HCT116 (cell line): Measurements from ENCODE around the gene CASP7. TPM values are rescaled to one million over a fixed set of nuclear protein-coding genes. Genes with fewer than 3 reads are reported as not detected.

Experiments
- ATAC-seq: fragments of 200-7000 bp; cut with Tn5 transposase; 2 replicates; pipeline ENCODE4 v1.9.1; 2020; ENCODE audit warnings: mild to moderate bottlenecking, moderate library complexity
- BruUV-seq: library from RNA; stranded (reverse); fragments of 400-500 nt; replicated peaks from 2 replicates; lab custom pipeline; 2021; lab: Mats Ljungman, UMichigan
- CTCF ChIA-PET: fragments of 300-600 bp; sonication (Branson Sonifier 250); formaldehyde crosslinking; loops from one replicate; lab custom pipeline; 2021; ENCODE audit warnings: antibody characterized with exemption; lab: Charles Lee
- POLR2A ChIA-PET: fragments of 300-600, 350-600 bp; sonication (Branson Sonifier 250); formaldehyde crosslinking; loops from one replicate; lab custom pipeline; 2021; ENCODE audit warnings: antibody characterized with exemption; lab: Charles Lee
- RAD21 ChIA-PET, 2 experiments: fragments of 300-600 bp; sonication (Branson Sonifier 250); formaldehyde crosslinking; loops; one replicate each; lab custom pipeline; 2023; ENCODE audit warnings: low total read pairs in 2 of 2; ENCODE audit not compliant: uncharacterized antibody in 2 of 2, unreplicated experiment in 2 of 2, low non-redundant PET in 1 of 2; lab: Charles Lee
- DNase-seq: peaks from one replicate; pipeline ENCODE4 v3.0.0-alpha.2; 2010; ENCODE audit warnings: low read depth, low spot score
- H2AFZ ChIP-seq: fragments of 200-600 bp; shearing (Covaris generic), sonication (generic); 2 replicates; pipeline ENCODE4 v1.6.1; 2017; ENCODE audit warnings: low read depth, mixed run types, mixed read lengths, antibody characterized with exemption, low read length; ENCODE audit not compliant: poor library complexity, severe bottlenecking
- H3K27ac ChIP-seq: 2 replicates; pipeline ENCODE4 v1.5.1; 2012; ENCODE audit warnings: low read depth, low read length
- H3K27me3 ChIP-seq: fragments of 200-600 bp; sonication (generic); 2 replicates; pipeline ENCODE4 v1.6.1; 2016; ENCODE audit warnings: mixed run types, low read length, mixed read lengths; ENCODE audit not compliant: insufficient read depth
- H3K36me3 ChIP-seq, 2 experiments: fragments of 200-500 bp in 1 of 2; fragments of 200-600 bp in 1 of 2; sonication (Bioruptor generic) in 1 of 2; sonication (generic) in 1 of 2; 2 replicates each; pipeline versions ENCODE4 v1.5.1 to v1.6.1; 2014 to 2016; ENCODE audit warnings: low read length in 2 of 2, inconsistent platforms in 1 of 2, mixed read lengths in 1 of 2, mixed run types in 1 of 2; ENCODE audit not compliant: insufficient read depth in 2 of 2, control insufficient read depth in 1 of 2
- H3K4me1 ChIP-seq, 2 experiments: fragments of 200-600 bp in 1 of 2; sonication (generic) in 1 of 2; 2 replicates each; pipeline versions ENCODE4 v1.5.1 to v1.6.1; 2012 to 2017; ENCODE audit warnings: low read length in 2 of 2, inconsistent platforms in 1 of 2, mild to moderate bottlenecking in 1 of 2, mixed read lengths in 1 of 2, mixed run types in 1 of 2, moderate library complexity in 1 of 2; ENCODE audit not compliant: insufficient read depth in 2 of 2, control insufficient read depth in 1 of 2
- H3K4me2 ChIP-seq: fragments of 200-600 bp; sonication (generic); 2 replicates; pipeline ENCODE4 v1.6.1; 2017; ENCODE audit warnings: mixed run types, low read length, mixed read lengths
- H3K4me3 ChIP-seq, 2 experiments: fragments of 200-600 bp in 1 of 2; sonication (generic) in 1 of 2; replicated peaks in 1 of 2; 2 replicates each; pipeline ENCODE4 v1.5.1; 2011 to 2016; ENCODE audit warnings: low read length in 2 of 2, control low read depth in 1 of 2, low read depth in 1 of 2, mild to moderate bottlenecking in 1 of 2, mixed read lengths in 1 of 2, mixed run types in 1 of 2
- H3K79me2 ChIP-seq: fragments of 200-600 bp; sonication (generic); 2 replicates; pipeline ENCODE4 v1.6.1; 2017; ENCODE audit warnings: mild to moderate bottlenecking, mixed run types, low read length, moderate library complexity, mixed read lengths; ENCODE audit not compliant: insufficient read depth
- H3K9ac ChIP-seq: fragments of 200-600 bp; sonication (generic); 2 replicates; pipeline ENCODE4 v1.6.1; 2016; ENCODE audit warnings: low read length, mixed read lengths
- H3K9me2 ChIP-seq: fragments of 200-600 bp; sonication (generic), shearing (Covaris generic); 2 replicates; pipeline ENCODE4 v1.6.1; 2017; ENCODE audit warnings: mixed run types, mild to moderate bottlenecking, moderate library complexity; ENCODE audit not compliant: insufficient read depth
- H3K9me3 ChIP-seq, 2 experiments: fragments of 200-500 bp in 1 of 2; fragments of 200-600 bp in 1 of 2; sonication (Bioruptor generic) in 1 of 2; sonication (generic) in 1 of 2; 2 replicates each; pipeline ENCODE4 v1.6.1; 2014 to 2017; ENCODE audit warnings: low read length in 2 of 2, mixed read lengths in 2 of 2, inconsistent platforms in 1 of 2, low read depth in 1 of 2, mild to moderate bottlenecking in 1 of 2, mixed run types in 1 of 2, moderate library complexity in 1 of 2; ENCODE audit not compliant: control insufficient read depth in 1 of 2, insufficient read depth in 1 of 2
- H4K20me1 ChIP-seq: fragments of 200-600 bp; sonication (generic), shearing (Covaris generic); 2 replicates; pipeline ENCODE4 v1.6.1; 2017; ENCODE audit warnings: mixed run types, mild to moderate bottlenecking, moderate library complexity; ENCODE audit not compliant: insufficient read depth
- RAD21 ChIP-seq: IDR thresholded peaks from 2 replicates; pipeline ENCODE4 v1.6.1; 2012; ENCODE audit warnings: low read depth, mild to moderate bottlenecking
- SIN3A ChIP-seq: IDR thresholded peaks from 2 replicates; pipeline ENCODE4 v1.6.1; 2012; ENCODE audit warnings: low read depth
- SRF ChIP-seq: IDR thresholded peaks from 2 replicates; pipeline ENCODE4 v1.6.1; 2012; ENCODE audit warnings: low read depth
- intact Hi-C: fragments of 100-400 bp; cut with micrococcal nuclease; formaldehyde crosslinking; loops from 2 replicates; pipeline ENCODE4 v1.10.0; 2022
- total RNA-seq: library from RNA; stranded (reverse); gene quantifications from one replicate; pipeline ENCODE4 v1.2.1, GENCODE V29; 2021; ENCODE audit not compliant: unreplicated experiment
- TF ChIP-seq, protein P1 (sequence below): IDR thresholded peaks from 2 replicates; pipeline ENCODE4 v1.6.1; 2012; ENCODE audit warnings: low read depth

The CASP7 gene
- total RNA-seq, 1 experiment from 2014 or later = 30.5 TPM

DNA sequence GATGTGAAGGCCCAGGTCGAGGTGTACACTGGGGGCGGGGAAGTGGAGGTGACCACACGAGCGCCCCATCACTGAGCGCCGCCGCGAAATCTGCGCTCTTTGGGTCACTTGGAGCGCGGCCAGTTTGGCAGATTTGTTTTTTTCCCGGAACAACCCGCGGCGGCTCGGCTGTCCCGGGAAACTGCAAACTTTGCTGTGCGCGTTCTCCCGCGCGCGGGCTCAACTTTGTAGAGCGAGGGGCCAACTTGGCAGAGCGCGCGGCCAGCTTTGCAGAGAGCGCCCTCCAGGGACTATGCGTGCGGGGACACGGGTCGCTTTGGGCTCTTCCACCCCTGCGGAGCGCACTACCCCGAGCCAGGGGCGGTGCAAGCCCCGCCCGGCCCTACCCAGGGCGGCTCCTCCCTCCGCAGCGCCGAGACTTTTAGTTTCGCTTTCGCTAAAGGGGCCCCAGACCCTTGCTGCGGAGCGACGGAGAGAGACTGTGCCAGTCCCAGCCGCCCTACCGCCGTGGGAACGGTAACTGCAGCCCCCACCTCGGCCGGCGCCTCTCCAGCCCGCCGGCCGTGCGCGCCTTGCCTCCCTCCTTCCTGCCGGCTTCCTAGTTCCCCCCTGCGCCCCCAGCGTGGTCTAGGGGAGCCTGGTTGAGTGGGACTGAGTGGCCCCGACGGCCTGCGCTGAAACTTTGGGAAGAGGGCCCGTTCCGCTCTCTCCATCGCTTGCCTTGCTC, at the start of gene CASP7 (continued):
- TF ChIP-seq, protein P1, sequence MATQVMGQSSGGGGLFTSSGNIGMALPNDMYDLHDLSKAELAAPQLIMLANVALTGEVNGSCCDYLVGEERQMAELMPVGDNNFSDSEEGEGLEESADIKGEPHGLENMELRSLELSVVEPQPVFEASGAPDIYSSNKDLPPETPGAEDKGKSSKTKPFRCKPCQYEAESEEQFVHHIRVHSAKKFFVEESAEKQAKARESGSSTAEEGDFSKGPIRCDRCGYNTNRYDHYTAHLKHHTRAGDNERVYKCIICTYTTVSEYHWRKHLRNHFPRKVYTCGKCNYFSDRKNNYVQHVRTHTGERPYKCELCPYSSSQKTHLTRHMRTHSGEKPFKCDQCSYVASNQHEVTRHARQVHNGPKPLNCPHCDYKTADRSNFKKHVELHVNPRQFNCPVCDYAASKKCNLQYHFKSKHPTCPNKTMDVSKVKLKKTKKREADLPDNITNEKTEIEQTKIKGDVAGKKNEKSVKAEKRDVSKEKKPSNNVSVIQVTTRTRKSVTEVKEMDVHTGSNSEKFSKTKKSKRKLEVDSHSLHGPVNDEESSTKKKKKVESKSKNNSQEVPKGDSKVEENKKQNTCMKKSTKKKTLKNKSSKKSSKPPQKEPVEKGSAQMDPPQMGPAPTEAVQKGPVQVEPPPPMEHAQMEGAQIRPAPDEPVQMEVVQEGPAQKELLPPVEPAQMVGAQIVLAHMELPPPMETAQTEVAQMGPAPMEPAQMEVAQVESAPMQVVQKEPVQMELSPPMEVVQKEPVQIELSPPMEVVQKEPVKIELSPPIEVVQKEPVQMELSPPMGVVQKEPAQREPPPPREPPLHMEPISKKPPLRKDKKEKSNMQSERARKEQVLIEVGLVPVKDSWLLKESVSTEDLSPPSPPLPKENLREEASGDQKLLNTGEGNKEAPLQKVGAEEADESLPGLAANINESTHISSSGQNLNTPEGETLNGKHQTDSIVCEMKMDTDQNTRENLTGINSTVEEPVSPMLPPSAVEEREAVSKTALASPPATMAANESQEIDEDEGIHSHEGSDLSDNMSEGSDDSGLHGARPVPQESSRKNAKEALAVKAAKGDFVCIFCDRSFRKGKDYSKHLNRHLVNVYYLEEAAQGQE = no peak
- TF ChIP-seq SIN3A (peak; percentile 73), RAD21 (peak; percentile 55)

DNA sequence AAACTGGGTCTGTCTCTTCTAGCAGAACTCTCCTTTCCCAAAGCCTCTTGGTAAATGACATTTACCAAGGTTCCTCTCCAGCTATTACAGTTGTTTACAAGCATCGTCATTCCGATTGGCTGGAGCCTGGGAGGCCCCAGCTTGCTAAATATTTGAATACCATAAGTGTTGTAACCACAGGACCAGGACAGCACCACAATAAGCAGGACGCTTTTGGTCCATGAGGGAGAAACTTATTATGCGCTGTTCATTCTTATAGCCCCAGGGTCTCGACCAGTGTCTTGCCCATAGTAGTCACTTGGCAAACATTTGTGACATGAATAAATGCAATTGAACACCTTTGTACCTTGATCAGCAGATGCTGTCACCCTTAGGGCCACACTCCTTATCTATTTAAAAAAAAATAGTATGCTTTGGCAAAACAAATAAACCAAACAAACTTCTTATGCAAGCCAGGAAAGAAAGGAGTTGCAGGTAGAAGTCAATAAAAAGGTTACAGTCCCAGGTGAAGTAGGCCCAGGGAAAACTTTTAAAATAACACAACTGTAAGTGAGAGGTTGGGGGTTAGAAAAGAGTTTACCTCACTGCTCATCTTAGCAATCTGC, 48.7 kb upstream of the CASP7 start:
- CTCF ChIA-PET = no interaction called here

More for the DNA sequence above, 48.7 kb upstream of the CASP7 start:
- ATAC-seq = no peak
- Histone ChIP-seq H3K79me2 (no peaks in the 10 kb centered on the region), H3K4me2 (no peak overlapping the region), H3K9ac (no peak overlapping the region), H3K27ac (no peak overlapping the region), H3K9me3 (no peaks in the 10 kb centered on the region), H4K20me1 (no peaks in the 10 kb centered on the region), H2AFZ (no peak overlapping the region), H3K4me1 (no peaks in the 10 kb centered on the region), H3K36me3 (no peaks in the 10 kb centered on the region), H3K9me2 (no peaks in the 10 kb centered on the region), H3K4me3 (no peak overlapping the region), H3K27me3 (peaks cover 18% of the 10 kb centered on the region; the same call in 1 of the 2 replicates)
- intact Hi-C loops = no loop called here
- no peak for TF ChIP-seq SRF
- TF ChIP-seq RAD21 = no peak
- ChIA-PET RAD21 (no interaction called here), POLR2A (no interaction called here)
- no TSS peak for BruUV-seq
- DNase-seq = no peak
